Stimulated activated CD4-positive, alpha-beta T cell treated with anti-CD3 and anti-CD28 coated beads, Interleukin-4, amount 100 ng/mL, for 1 hour (primary cell): ENCODE measurements around the gene BMAL1.
"Not testable (repeated sequence)": the region's sequence is repeated elsewhere in the genome, so short reads cannot be mapped to it uniquely, and the experiment has no call there.

ENCODE experiments used
- DNase-seq: peaks from one replicate; pipeline ENCODE4 v3.0.0-alpha.2; 2020

Gene BMAL1

GRCh38 chr11:13277768-13278608, at the start of gene BMAL1:
Gene BMAL1 (plus strand): TSS chr11:13277790. CDS start chr11:13354309, 76,519 bp downstream.
- peak; percentile 54 for DNase-seq

GRCh38 chr11:13228572-13228971, 49.0 kb upstream of the BMAL1 start:
- no peak for DNase-seq

GRCh38 chr11:13229136-13229535, 48.5 kb upstream of the BMAL1 start:
- no peak for DNase-seq

- no peak for DNase-seq
These were observed 47.8 kb upstream of the BMAL1 start for GRCh38 chr11:13229711-13230318.

- DNase-seq, result no peak
These were observed 44.3 kb upstream of the BMAL1 start for GRCh38 chr11:13233173-13233745.

GRCh38 chr11:13235895-13236294, 41.7 kb upstream of the BMAL1 start:
- no peak for DNase-seq

- DNase-seq, result no peak
These were observed 41.0 kb upstream of the BMAL1 start for GRCh38 chr11:13236626-13237025.

GRCh38 chr11:13237761-13238160, 39.8 kb upstream of the BMAL1 start:
- no peak for DNase-seq

GRCh38 chr11:13238879-13239514, 38.6 kb upstream of the BMAL1 start:
- DNase-seq, result peak; percentile 44

- DNase-seq, result no peak
These were observed 35.0 kb upstream of the BMAL1 start for GRCh38 chr11:13242564-13242963.

GRCh38 chr11:13247606-13248296, 29.8 kb upstream of the BMAL1 start:
- DNase-seq, result no peak

GRCh38 chr11:13249177-13249576, 28.4 kb upstream of the BMAL1 start:
- no peak for DNase-seq

GRCh38 chr11:13249992-13250391, 27.6 kb upstream of the BMAL1 start:
- DNase-seq, result no peak

- no peak for DNase-seq
These were observed 25.6 kb upstream of the BMAL1 start for GRCh38 chr11:13251966-13252365.

GRCh38 chr11:13252438-13252837, 25.2 kb upstream of the BMAL1 start:
- no peak for DNase-seq

- DNase-seq, result no peak
These were observed 21.4 kb upstream of the BMAL1 start for GRCh38 chr11:13256216-13256615.

GRCh38 chr11:13258061-13258460, 19.5 kb upstream of the BMAL1 start:
- not testable (repeated sequence) for DNase-seq

GRCh38 chr11:13258855-13259254, 18.7 kb upstream of the BMAL1 start:
- DNase-seq, result no peak

GRCh38 chr11:13259374-13259773, 18.2 kb upstream of the BMAL1 start:
- no peak for DNase-seq

- no peak for DNase-seq
These were observed 17.2 kb upstream of the BMAL1 start for GRCh38 chr11:13260201-13260962.

GRCh38 chr11:13260963-13261588, 16.5 kb upstream of the BMAL1 start:
- no peak for DNase-seq

GRCh38 chr11:13261591-13262061, 16.0 kb upstream of the BMAL1 start:
- no peak for DNase-seq
